ENCODE results near the gene GPR156.

DNA sequence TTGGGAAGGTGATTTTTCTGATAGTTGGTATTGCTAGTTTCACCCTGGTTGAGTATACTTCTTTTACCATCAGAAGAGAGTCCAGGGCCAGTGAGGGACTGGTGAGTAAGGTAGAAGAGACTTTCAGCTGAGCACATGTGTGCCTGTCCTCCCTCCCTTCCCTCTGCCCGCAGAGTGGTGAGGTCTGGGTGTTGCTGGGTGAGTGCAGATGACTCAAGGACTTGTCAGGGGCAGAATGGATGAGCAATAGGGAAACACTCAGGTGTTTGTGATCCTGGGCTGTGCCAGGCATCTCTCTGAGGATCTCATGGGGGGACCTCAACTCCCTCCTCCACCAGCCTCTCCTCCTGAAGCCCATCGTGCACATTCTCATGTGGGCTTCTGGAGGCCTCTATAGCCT, 114.8 kb downstream of the GPR156 start:
- TF ChIP-seq POLR2A (IDR thresholded peaks at IDR 0.05; ENCODE audit: borderline replicate concordance, extremely low read depth, insufficient read depth, insufficient read length) (no peak), MAX (IDR thresholded peaks at IDR 0.05) (peak; percentile 91), ZNF274 (IDR thresholded peaks at IDR 0.05; ENCODE audit: low read depth, low read length) (no peak), SP1 (IDR thresholded peaks at IDR 0.05; ENCODE audit: low read depth) (peak; percentile 71), POLR2AphosphoS5 (IDR thresholded peaks at IDR 0.05; ENCODE audit: low read depth, low read length) (peak; percentile 40; the same call in 1 of the 2 replicates)
- TF ChIP-seq, protein P1, sequence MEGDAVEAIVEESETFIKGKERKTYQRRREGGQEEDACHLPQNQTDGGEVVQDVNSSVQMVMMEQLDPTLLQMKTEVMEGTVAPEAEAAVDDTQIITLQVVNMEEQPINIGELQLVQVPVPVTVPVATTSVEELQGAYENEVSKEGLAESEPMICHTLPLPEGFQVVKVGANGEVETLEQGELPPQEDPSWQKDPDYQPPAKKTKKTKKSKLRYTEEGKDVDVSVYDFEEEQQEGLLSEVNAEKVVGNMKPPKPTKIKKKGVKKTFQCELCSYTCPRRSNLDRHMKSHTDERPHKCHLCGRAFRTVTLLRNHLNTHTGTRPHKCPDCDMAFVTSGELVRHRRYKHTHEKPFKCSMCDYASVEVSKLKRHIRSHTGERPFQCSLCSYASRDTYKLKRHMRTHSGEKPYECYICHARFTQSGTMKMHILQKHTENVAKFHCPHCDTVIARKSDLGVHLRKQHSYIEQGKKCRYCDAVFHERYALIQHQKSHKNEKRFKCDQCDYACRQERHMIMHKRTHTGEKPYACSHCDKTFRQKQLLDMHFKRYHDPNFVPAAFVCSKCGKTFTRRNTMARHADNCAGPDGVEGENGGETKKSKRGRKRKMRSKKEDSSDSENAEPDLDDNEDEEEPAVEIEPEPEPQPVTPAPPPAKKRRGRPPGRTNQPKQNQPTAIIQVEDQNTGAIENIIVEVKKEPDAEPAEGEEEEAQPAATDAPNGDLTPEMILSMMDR (IDR thresholded peaks at IDR 0.05 in 2 of 3, conservative IDR thresholded peaks at IDR 0.05 in 1 of 3; ENCODE audit: borderline replicate concordance in 1 of 3, insufficient read depth in 1 of 3, low read depth in 2 of 3, low read length in 2 of 3) = no peak
